A673 (cell line): ENCODE results near the gene KLK11. TPM values are rescaled to one million over a fixed set of nuclear protein-coding genes. Genes with fewer than 3 reads are reported as not detected.

ENCODE experiments used
- BruUV-seq: library from RNA; stranded (reverse); fragments of 400-500 nt; replicated peaks from 2 replicates; lab custom pipeline; 2021; lab: Mats Ljungman, UMichigan
- CTCF ChIA-PET: fragments of 300-600 bp; sonication (Branson Sonifier 250); formaldehyde crosslinking; loops from one replicate; lab custom pipeline; 2022; ENCODE audit warnings: antibody characterized with exemption; lab: Charles Lee
- POLR2A ChIA-PET: fragments of 300-600 bp; sonication (Branson Sonifier 250); formaldehyde crosslinking; loops from one replicate; lab custom pipeline; 2022; ENCODE audit warnings: antibody characterized with exemption; ENCODE audit not compliant: low non-redundant PET; lab: Charles Lee
- DNase-seq: peaks from one replicate; pipeline ENCODE4 v3.0.0-alpha.2; 2015; ENCODE audit warnings: low spot score
- H3K27ac ChIP-seq: fragments of 200-600 bp; sonication (generic); 2 replicates; pipeline ENCODE4 v1.5.1; 2016; ENCODE audit warnings: mixed run types, low read depth, mild to moderate bottlenecking, mixed read lengths, antibody characterized with exemption, low read length; ENCODE audit not compliant: poor library complexity, severe bottlenecking
- H3K27me3 ChIP-seq: fragments of 200-600 bp; sonication (generic); replicated peaks from 2 replicates; pipeline ENCODE4 v1.6.1; 2017; ENCODE audit warnings: mixed run types, low read depth, mild to moderate bottlenecking, mixed read lengths, antibody characterized with exemption, low read length; ENCODE audit not compliant: insufficient read depth, poor library complexity
- H3K36me3 ChIP-seq: fragments of 200-600 bp; sonication (generic); 2 replicates; pipeline ENCODE4 v1.6.1; 2016; ENCODE audit warnings: mixed run types, mild to moderate bottlenecking, mixed read lengths, antibody characterized with exemption, low read length; ENCODE audit not compliant: insufficient read depth, poor library complexity, severe bottlenecking
- H3K4me1 ChIP-seq: fragments of 200-600 bp; sonication (generic); 2 replicates; pipeline ENCODE4 v1.6.1; 2017; ENCODE audit warnings: mixed run types, mild to moderate bottlenecking, mixed read lengths, antibody characterized with exemption, low read length; ENCODE audit not compliant: insufficient read depth, poor library complexity, severe bottlenecking
- H3K4me3 ChIP-seq: fragments of 200-600 bp; sonication (generic); 2 replicates; pipeline ENCODE4 v1.5.1; 2016; ENCODE audit warnings: low read depth, mixed run types, mild to moderate bottlenecking, mixed read lengths, low read length; ENCODE audit not compliant: poor library complexity, severe bottlenecking
- H3K9me3 ChIP-seq: fragments of 200-600 bp; sonication (generic); 2 replicates; pipeline ENCODE4 v1.6.1; 2016; ENCODE audit warnings: mixed run types, low read depth, mild to moderate bottlenecking, mixed read lengths, antibody characterized with exemption, low read length; ENCODE audit not compliant: poor library complexity, severe bottlenecking
- CTCF ChIP-seq: fragments of 300-800, 200-600 bp; sonication (generic); conservative IDR thresholded peaks from 2 replicates; pipeline ENCODE4 v1.5.1; 2017; ENCODE audit warnings: low read depth, mild to moderate bottlenecking, antibody characterized with exemption, low read length, moderate library complexity, mixed read lengths
- EZH2 ChIP-seq: fragments of 200-600 bp; sonication (generic); IDR thresholded peaks from 2 replicates; pipeline ENCODE4 v1.6.1; 2017; ENCODE audit warnings: borderline replicate concordance, low read depth, mild to moderate bottlenecking, mixed read lengths, antibody characterized with exemption, low read length; ENCODE audit not compliant: poor library complexity, severe bottlenecking
- intact Hi-C: fragments of 100-400 bp; cut with micrococcal nuclease; formaldehyde crosslinking; loops from one replicate; pipeline ENCODE4 v1.10.0; 2022; ENCODE audit not compliant: unreplicated experiment
- total RNA-seq: library from RNA; stranded (reverse); gene quantifications from 2 replicates; pipeline ENCODE4 v1.2.3, GENCODE V29; 2021

Gene KLK11
- total RNA-seq, 1 experiment from 2014 or later = not detected

GRCh38 chr19:50982186-50982585 is 44.2 kb downstream of the KLK11 start:
- Histone ChIP-seq H3K4me3 (no peak overlapping the region), H3K9me3 (no peaks in the 10 kb centered on the region), H3K4me1 (no peaks in the 10 kb centered on the region), H3K27ac (no peak overlapping the region), H3K27me3 (peaks cover 72% of the 10 kb centered on the region), H3K36me3 (no peaks in the 10 kb centered on the region)
- TF ChIP-seq CTCF (no peak), EZH2 (no peak)
- intact Hi-C loops = no loop called here
- ChIA-PET CTCF (no interaction called here), POLR2A (no interaction called here)
- no peak for DNase-seq
- BruUV-seq = no TSS peak

- intact Hi-C loops = no loop called here
- no peak overlapping the region for H3K27ac ChIP-seq
- no TSS peak for BruUV-seq
- no peaks in the 10 kb centered on the region for H3K36me3 ChIP-seq
- DNase-seq = no peak
- H3K27me3 ChIP-seq = peaks cover 72% of the 10 kb centered on the region
- H3K4me3 ChIP-seq = no peak overlapping the region
- H3K9me3 ChIP-seq = no peaks in the 10 kb centered on the region
- ChIA-PET CTCF (no interaction called here), POLR2A (no interaction called here)
- TF ChIP-seq CTCF = no peak
- TF ChIP-seq EZH2 = no peak
- no peaks in the 10 kb centered on the region for H3K4me1 ChIP-seq
Measured at GRCh38 chr19:50981587-50982146, 44.7 kb downstream of the KLK11 start.

- Histone ChIP-seq H3K4me1 (no peaks in the 10 kb centered on the region), H3K4me3 (no peak overlapping the region), H3K27ac (no peak overlapping the region), H3K27me3 (peaks cover 68% of the 10 kb centered on the region), H3K36me3 (no peaks in the 10 kb centered on the region), H3K9me3 (no peaks in the 10 kb centered on the region)
- intact Hi-C loops = no loop called here
- DNase-seq = no peak
- CTCF ChIA-PET = no interaction called here
- BruUV-seq = no TSS peak
- POLR2A ChIA-PET = no interaction called here
- no peak for TF ChIP-seq EZH2
- no peak for TF ChIP-seq CTCF
Measured at GRCh38 chr19:50980208-50980607, 46.2 kb downstream of the KLK11 start.
